HG03103 (cell line): ENCODE results near the gene ZP1.

Source experiments
- ATAC-seq: cut with Tn5 transposase; IDR thresholded peaks from one replicate; pipeline ENCODE4 v1.9.1; 2021; ENCODE audit warnings: low read depth; ENCODE audit not compliant: unreplicated experiment

The ZP1 gene

GRCh38 chr11:60858731-60859464 lies 8.4 kb upstream of the ZP1 start:
- ATAC-seq = no peak

- ATAC-seq = no peak
Observed at GRCh38 chr11:60859616-60860250, 7.6 kb upstream of the ZP1 start.

GRCh38 chr11:60860943-60861342 lies 6.4 kb upstream of the ZP1 start:
- ATAC-seq = no peak

- ATAC-seq = no peak
Observed at GRCh38 chr11:60862171-60862570, 5.2 kb upstream of the ZP1 start.

- no peak for ATAC-seq
Observed at GRCh38 chr11:60863550-60864521, 3.5 kb upstream of the ZP1 start.

- ATAC-seq = no peak
Observed at GRCh38 chr11:60864856-60865513, 2.4 kb upstream of the ZP1 start.

- no peak for ATAC-seq
Observed at GRCh38 chr11:60867871-60868681, 734 bp downstream of the ZP1 start.

GRCh38 chr11:60868682-60869450 lies 1.5 kb downstream of the ZP1 start:
- no peak for ATAC-seq

- no peak for ATAC-seq
Observed at GRCh38 chr11:60869451-60869825, 2.1 kb downstream of the ZP1 start.

GRCh38 chr11:60870276-60870675 lies 2.9 kb downstream of the ZP1 start:
- no peak for ATAC-seq

GRCh38 chr11:60870733-60871377 lies 3.5 kb downstream of the ZP1 start:
- no peak for ATAC-seq

- no peak for ATAC-seq
Observed at GRCh38 chr11:60871378-60872061, 4.2 kb downstream of the ZP1 start.

GRCh38 chr11:60872124-60872960 lies 5.0 kb downstream of the ZP1 start:
- ATAC-seq = no peak

- no peak for ATAC-seq
Observed at GRCh38 chr11:60872961-60873524, 5.7 kb downstream of the ZP1 start.

GRCh38 chr11:60873533-60873932 lies 6.2 kb downstream of the ZP1 start:
- no peak for ATAC-seq

- no peak for ATAC-seq
Observed at GRCh38 chr11:60874421-60875365, 7.4 kb downstream of the ZP1 start.
